HEK293T (cell line): ENCODE results near the gene APOBEC2.

Experiments
- CTCF ChIA-PET: fragments of 350-600 bp; formaldehyde crosslinking; extraction: SDS; loops from one replicate; lab custom pipeline; 2021; ENCODE audit warnings: antibody characterized with exemption, inconsistent platforms; lab: Yijun Ruan, JAX
- POLR2A ChIA-PET: fragments of 350-600 bp; formaldehyde crosslinking; extraction: SDS; loops from one replicate; lab custom pipeline; 2020; ENCODE audit warnings: antibody characterized with exemption, inconsistent platforms; lab: Yijun Ruan, JAX
- DNase-seq: peaks from one replicate; pipeline ENCODE4 v3.0.0; 2012; ENCODE audit warnings: mixed read lengths; ENCODE audit errors: extremely low spot score
- ARNT ChIP-seq: fragments of 450-650 bp; IDR thresholded peaks from 2 replicates; pipeline ENCODE4 v1.6.1; 2017; ENCODE audit warnings: mild to moderate bottlenecking
- BHLHE40 ChIP-seq: fragments of 450-650 bp; IDR thresholded peaks from 2 replicates; pipeline ENCODE4 v1.6.1; 2016; ENCODE audit warnings: mild to moderate bottlenecking, moderate library complexity, borderline replicate concordance
- CTBP1 ChIP-seq: fragments of 450-650 bp; IDR thresholded peaks from 2 replicates; pipeline ENCODE4 v1.6.1; 2016; ENCODE audit warnings: borderline replicate concordance
- ELF4 ChIP-seq: fragments of 450-650 bp; IDR thresholded peaks from 2 replicates; pipeline ENCODE4 v1.6.1; 2017; ENCODE audit warnings: antibody characterized with exemption
- FOXA1 ChIP-seq: fragments of 450-650 bp; IDR thresholded peaks from 2 replicates; pipeline ENCODE4 v1.6.1; 2016; ENCODE audit warnings: mild to moderate bottlenecking
- FOXK2 ChIP-seq: fragments of 450-650 bp; IDR thresholded peaks from 2 replicates; pipeline ENCODE4 v1.6.1; 2016; ENCODE audit warnings: mild to moderate bottlenecking
- FOXM1 ChIP-seq: fragments of 450-650 bp; IDR thresholded peaks from 2 replicates; pipeline ENCODE4 v1.6.1; 2017; ENCODE audit warnings: mild to moderate bottlenecking, borderline replicate concordance
- HDGF ChIP-seq: fragments of 450-650 bp; IDR thresholded peaks from 2 replicates; pipeline ENCODE4 v1.6.1; 2017; ENCODE audit warnings: antibody characterized with exemption, borderline replicate concordance
- L3MBTL2 ChIP-seq: fragments of 450-650 bp; conservative IDR thresholded peaks from 2 replicates; pipeline ENCODE4 v1.6.1; 2016; ENCODE audit warnings: mild to moderate bottlenecking
- LEF1 ChIP-seq: fragments of 450-650 bp; IDR thresholded peaks from 2 replicates; pipeline ENCODE4 v1.6.1; 2017; ENCODE audit warnings: mild to moderate bottlenecking, borderline replicate concordance
- NFRKB ChIP-seq: fragments of 450-650 bp; IDR thresholded peaks from 2 replicates; pipeline ENCODE4 v1.6.1; 2016; ENCODE audit warnings: mild to moderate bottlenecking, moderate library complexity
- PKNOX1 ChIP-seq: fragments of 450-650 bp; IDR thresholded peaks from 2 replicates; pipeline ENCODE4 v1.6.1; 2016
- SP1 ChIP-seq: fragments of 450-650 bp; IDR thresholded peaks from 2 replicates; pipeline ENCODE4 v1.6.1; 2017
- SUZ12 ChIP-seq: fragments of 450-650 bp; IDR thresholded peaks from 2 replicates; pipeline ENCODE4 v1.6.1; 2016; ENCODE audit warnings: mild to moderate bottlenecking
- TARDBP ChIP-seq: fragments of 450-650 bp; IDR thresholded peaks from 2 replicates; pipeline ENCODE4 v1.6.1; 2016
- ZNF384 ChIP-seq: fragments of 450-650 bp; IDR thresholded peaks from 2 replicates; pipeline ENCODE4 v1.6.1; 2016

APOBEC2 gene

GRCh38 chr6:41072836-41073202 lies 19.8 kb downstream of the APOBEC2 start, which contains the start of gene NFYA:
Gene NFYA (plus strand): TSS chr6:41072974. CDS start chr6:41079090, 6,116 bp downstream.
- POLR2A ChIA-PET, result interaction anchor here (0.7 to 1.2 kb wide), 10 partner anchors 9 to 247 kb away, joined by 3 to 8 read pairs (median 4); partner anchors contain the start of gene TSPO2
- TF ChIP-seq ZNF384 (no peak), PKNOX1 (peak; percentile 50; the same call in 1 of the 2 replicates), FOXK2 (no peak), HDGF (peak; percentile 64; the same call in 1 of the 2 replicates)
- DNase-seq, result no peak
- CTCF ChIA-PET, result no interaction called here

- ChIA-PET POLR2A (interaction anchor here (0.8 to 1.2 kb wide), 7 partner anchors 10 to 246 kb away, joined by 3 to 8 read pairs (median 4); no protein-coding TSS in a partner anchor), CTCF (no interaction called here)
- TF ChIP-seq CTBP1, result no peak
- TF ChIP-seq LEF1, result peak; percentile 49; the same call in 1 of the 2 replicates
- TF ChIP-seq BHLHE40, result no peak
- DNase-seq, result peak; percentile 70
Observed at GRCh38 chr6:41073203-41073967, 20.4 kb downstream of the APOBEC2 start.

- ChIA-PET CTCF (interaction anchor here (1.2 kb wide), 1 partner anchor 17 kb away, joined by 3 read pairs; no protein-coding TSS in a partner anchor), POLR2A (interaction anchor here (0.9 kb wide), 1 partner anchor 197 kb away, joined by 3 read pairs; no protein-coding TSS in a partner anchor)
- TF ChIP-seq CTBP1 (no peak), FOXK2 (no peak), L3MBTL2 (peak; percentile 74), PKNOX1 (no peak), ZNF384 (no peak), NFRKB (no peak), TARDBP (no peak)
- DNase-seq, result no peak
Observed at GRCh38 chr6:41073968-41074691, 21.1 kb downstream of the APOBEC2 start.

GRCh38 chr6:41074692-41075436 lies 21.9 kb downstream of the APOBEC2 start:
- POLR2A ChIA-PET, result interaction anchor here (0.9 kb wide), 1 partner anchor 196 kb away, joined by 3 read pairs; no protein-coding TSS in a partner anchor
- DNase-seq, result no peak

GRCh38 chr6:41075651-41076626 lies 22.9 kb downstream of the APOBEC2 start:
- DNase-seq, result no peak
- ChIA-PET POLR2A (interaction anchor here (1.0 kb wide), 1 partner anchor 48 kb away, joined by 3 read pairs; no protein-coding TSS in a partner anchor), CTCF (interaction anchor here (0.7 to 0.8 kb wide), 2 partner anchors 43 to 203 kb away, joined by 3 to 4 read pairs; no protein-coding TSS in a partner anchor)
- no peak for TF ChIP-seq PKNOX1
- no peak for TF ChIP-seq ARNT
- no peak for TF ChIP-seq L3MBTL2
- TF ChIP-seq BHLHE40, result no peak
- TF ChIP-seq SP1, result no peak
- no peak for TF ChIP-seq TARDBP
- TF ChIP-seq SUZ12, result no peak
- TF ChIP-seq CTBP1, result no peak
- no peak for TF ChIP-seq ELF4
- no peak for TF ChIP-seq HDGF
- no peak for TF ChIP-seq ZNF384
- TF ChIP-seq FOXM1, result no peak
- TF ChIP-seq FOXA1, result no peak
- TF ChIP-seq NFRKB, result no peak
- TF ChIP-seq FOXK2, result no peak
- no peak for TF ChIP-seq LEF1

More at GRCh38 chr6:41074692-41075436, 21.9 kb downstream of the APOBEC2 start:
- CTCF ChIA-PET, result interaction anchor here (0.7 to 1.2 kb wide), 3 partner anchors 17 to 204 kb away, joined by 3 to 4 read pairs (median 3); no protein-coding TSS in a partner anchor
- no peak for TF ChIP-seq SUZ12
- no peak for TF ChIP-seq CTBP1
- TF ChIP-seq LEF1, result no peak
